ENCODE data around the gene BICDL1. TPM values are rescaled to one million over a fixed set of nuclear protein-coding genes. Genes with fewer than 3 reads are reported as not detected.

BICDL1 gene
- total and polyA plus RNA-seq, 2 donors (not counting 1 experiment from before 2014, with no cell fraction given): not detected

DNA sequence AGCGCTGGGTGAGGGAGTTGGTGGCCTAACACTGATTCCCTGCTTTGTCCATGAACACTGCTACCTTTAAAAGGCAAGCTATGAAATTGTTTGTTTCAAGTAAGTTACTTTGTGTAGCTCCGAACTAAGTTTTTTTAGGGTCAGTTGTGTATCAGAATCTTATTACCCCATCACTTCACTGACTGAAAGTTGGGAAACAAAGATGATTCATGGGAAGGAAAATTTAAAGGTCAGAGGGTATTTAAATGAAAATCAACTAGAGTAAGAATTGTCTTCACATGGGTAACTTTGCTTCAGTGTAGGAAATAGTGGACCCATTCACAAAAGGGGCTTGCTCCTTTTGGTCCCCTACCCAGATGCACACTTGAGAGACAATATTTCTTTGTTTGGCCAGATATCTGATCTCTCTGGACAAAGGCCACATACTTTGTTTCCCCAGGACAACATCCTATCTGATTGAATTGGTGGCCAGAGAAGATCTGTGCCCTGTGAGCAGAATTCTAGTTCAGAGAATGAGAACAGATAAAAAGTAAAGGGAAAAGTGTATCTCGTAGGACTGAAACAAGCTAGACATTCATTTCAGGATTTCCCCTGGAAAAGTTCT is 74.0 kb downstream of the BICDL1 start:
- Histone ChIP-seq H3K79me2 (ENCODE audit: control insufficient read depth, insufficient read depth, low read length) (no peaks in the 10 kb centered on the region), H3K27me3 (ENCODE audit: control insufficient read depth, insufficient read depth, low read length) (peaks cover 33% of the 10 kb centered on the region), H3K36me3 (ENCODE audit: control insufficient read depth, insufficient read depth, low read length) (no peaks in the 10 kb centered on the region), H4K20me1 (ENCODE audit: control insufficient read depth, extremely low read depth, insufficient read depth, low read length) (no peaks in the 10 kb centered on the region), H3K9me3 (ENCODE audit: control insufficient read depth, insufficient read depth, low read depth, low read length) (no peaks in the 10 kb centered on the region), H2AFZ (ENCODE audit: low read length) (no peak overlapping the region), H3K9ac (ENCODE audit: insufficient read depth, low read length) (no peak overlapping the region), H3K4me1 (ENCODE audit: control insufficient read depth, extremely low read depth, insufficient read depth, low read length) (no peaks in the 10 kb centered on the region), H3K27ac (ENCODE audit: insufficient read depth, low read length) (no peak overlapping the region), H3K4me3 (replicated peaks in 1 of 4; ENCODE audit: control extremely low read depth in 1 of 4, insufficient read depth in 1 of 4, low read depth in 3 of 4, low read length in 4 of 4) (no peak overlapping the region), H3K4me2 (ENCODE audit: extremely low read depth, insufficient read depth, low read length) (no peak overlapping the region)
- DNase-seq (ENCODE audit: low read depth in 2 of 2): no peak
- no peak for TF ChIP-seq EZH2 (IDR thresholded peaks at IDR 0.05; ENCODE audit: low read length, missing control alignments)

DNA sequence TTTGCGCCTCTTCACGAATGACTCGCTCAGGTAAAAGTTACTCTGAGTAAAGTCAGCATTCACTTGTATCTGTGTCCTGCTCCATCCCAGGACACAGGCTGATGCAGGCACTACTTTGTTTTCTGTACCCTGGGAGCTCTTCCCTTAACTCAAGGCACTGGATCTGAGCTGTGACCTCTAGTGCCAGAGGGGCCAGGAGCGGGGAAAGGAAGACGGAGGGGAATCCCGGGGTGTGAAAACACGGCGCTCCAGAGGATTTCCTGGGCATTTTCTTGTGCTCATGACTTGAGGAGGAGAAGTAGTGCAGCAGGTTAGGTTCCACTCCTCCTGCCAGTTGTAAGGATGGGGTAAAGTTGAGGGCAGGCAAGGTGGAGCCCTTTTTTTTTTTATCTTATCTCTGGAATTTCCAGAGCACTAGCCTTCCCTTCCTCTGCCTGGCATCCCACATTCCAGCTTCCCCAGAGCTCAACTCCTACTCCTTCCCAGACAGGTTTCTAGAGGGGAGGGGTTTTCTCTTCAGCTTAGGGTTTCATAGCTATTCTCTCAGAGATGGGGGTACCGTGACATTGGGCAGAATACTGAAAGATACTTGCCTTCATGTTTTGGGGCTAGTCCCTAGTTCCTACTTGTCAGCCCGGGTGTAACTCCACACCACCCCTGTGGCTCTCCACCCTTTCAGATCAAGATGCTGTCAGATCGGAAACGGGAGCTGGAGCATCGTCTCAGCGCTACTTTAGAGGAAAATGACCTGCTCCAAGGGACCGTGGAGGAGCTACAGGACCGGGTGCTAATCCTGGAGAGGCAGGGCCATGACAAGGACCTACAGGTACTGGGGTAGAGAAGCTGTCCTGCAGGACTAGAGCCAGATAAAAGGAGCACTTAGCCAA is 75.3 kb downstream of the BICDL1 start:
- Histone ChIP-seq H4K20me1 (ENCODE audit: control insufficient read depth, extremely low read depth, insufficient read depth, low read length) (no peaks in the 10 kb centered on the region), H2AFZ (ENCODE audit: low read length) (no peak overlapping the region), H3K9me3 (ENCODE audit: control insufficient read depth, insufficient read depth, low read depth, low read length) (no peaks in the 10 kb centered on the region), H3K27me3 (ENCODE audit: control insufficient read depth, insufficient read depth, low read length) (peaks cover 33% of the 10 kb centered on the region), H3K4me2 (ENCODE audit: extremely low read depth, insufficient read depth, low read length) (no peak overlapping the region), H3K79me2 (ENCODE audit: control insufficient read depth, insufficient read depth, low read length) (no peaks in the 10 kb centered on the region), H3K9ac (ENCODE audit: insufficient read depth, low read length) (no peak overlapping the region), H3K4me3 (replicated peaks in 1 of 4; ENCODE audit: control extremely low read depth in 1 of 4, insufficient read depth in 1 of 4, low read depth in 3 of 4, low read length in 4 of 4) (no peak overlapping the region), H3K4me1 (ENCODE audit: control insufficient read depth, extremely low read depth, insufficient read depth, low read length) (no peaks in the 10 kb centered on the region), H3K36me3 (ENCODE audit: control insufficient read depth, insufficient read depth, low read length) (no peaks in the 10 kb centered on the region), H3K27ac (ENCODE audit: insufficient read depth, low read length) (no peak overlapping the region)
- no peak for DNase-seq (ENCODE audit: low read depth in 2 of 2)
- TF ChIP-seq, protein P1, sequence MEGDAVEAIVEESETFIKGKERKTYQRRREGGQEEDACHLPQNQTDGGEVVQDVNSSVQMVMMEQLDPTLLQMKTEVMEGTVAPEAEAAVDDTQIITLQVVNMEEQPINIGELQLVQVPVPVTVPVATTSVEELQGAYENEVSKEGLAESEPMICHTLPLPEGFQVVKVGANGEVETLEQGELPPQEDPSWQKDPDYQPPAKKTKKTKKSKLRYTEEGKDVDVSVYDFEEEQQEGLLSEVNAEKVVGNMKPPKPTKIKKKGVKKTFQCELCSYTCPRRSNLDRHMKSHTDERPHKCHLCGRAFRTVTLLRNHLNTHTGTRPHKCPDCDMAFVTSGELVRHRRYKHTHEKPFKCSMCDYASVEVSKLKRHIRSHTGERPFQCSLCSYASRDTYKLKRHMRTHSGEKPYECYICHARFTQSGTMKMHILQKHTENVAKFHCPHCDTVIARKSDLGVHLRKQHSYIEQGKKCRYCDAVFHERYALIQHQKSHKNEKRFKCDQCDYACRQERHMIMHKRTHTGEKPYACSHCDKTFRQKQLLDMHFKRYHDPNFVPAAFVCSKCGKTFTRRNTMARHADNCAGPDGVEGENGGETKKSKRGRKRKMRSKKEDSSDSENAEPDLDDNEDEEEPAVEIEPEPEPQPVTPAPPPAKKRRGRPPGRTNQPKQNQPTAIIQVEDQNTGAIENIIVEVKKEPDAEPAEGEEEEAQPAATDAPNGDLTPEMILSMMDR (conservative IDR thresholded peaks at IDR 0.05 in 1 of 2, IDR thresholded peaks at IDR 0.05 in 1 of 2; ENCODE audit: low read depth in 1 of 2, low read length in 2 of 2): no peak
- TF ChIP-seq EZH2 (IDR thresholded peaks at IDR 0.05; ENCODE audit: low read length, missing control alignments): no peak

DNA sequence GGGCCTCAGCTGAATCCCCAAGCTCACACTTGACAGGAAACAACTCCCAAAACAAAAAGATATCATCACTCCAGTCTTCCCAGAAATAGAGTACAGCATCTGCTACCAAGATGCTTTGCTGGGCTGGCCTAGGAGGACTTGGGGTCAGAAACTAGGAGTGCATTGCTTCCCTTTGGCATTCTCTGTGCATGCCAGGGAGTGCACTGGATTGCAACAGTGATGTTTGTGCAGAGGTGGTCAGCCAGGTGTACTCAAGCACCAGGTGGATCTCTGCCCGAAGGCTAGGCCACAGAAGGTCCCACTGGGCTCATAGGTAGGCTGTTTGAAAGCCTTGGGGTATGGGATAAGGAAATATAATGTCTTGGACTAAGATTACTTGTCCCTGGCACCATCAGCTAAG is 76.4 kb downstream of the BICDL1 start:
- Histone ChIP-seq H3K36me3 (ENCODE audit: control insufficient read depth, insufficient read depth, low read length) (no peaks in the 10 kb centered on the region), H3K9ac (ENCODE audit: insufficient read depth, low read length) (no peak overlapping the region), H3K27ac (ENCODE audit: insufficient read depth, low read length) (no peak overlapping the region), H3K4me1 (ENCODE audit: control insufficient read depth, extremely low read depth, insufficient read depth, low read length) (no peaks in the 10 kb centered on the region), H3K9me3 (ENCODE audit: control insufficient read depth, insufficient read depth, low read depth, low read length) (no peaks in the 10 kb centered on the region), H3K4me3 (replicated peaks in 1 of 4; ENCODE audit: control extremely low read depth in 1 of 4, insufficient read depth in 1 of 4, low read depth in 3 of 4, low read length in 4 of 4) (no peak overlapping the region), H3K4me2 (ENCODE audit: extremely low read depth, insufficient read depth, low read length) (no peak overlapping the region), H4K20me1 (ENCODE audit: control insufficient read depth, extremely low read depth, insufficient read depth, low read length) (no peaks in the 10 kb centered on the region), H3K27me3 (ENCODE audit: control insufficient read depth, insufficient read depth, low read length) (peaks cover 32% of the 10 kb centered on the region), H2AFZ (ENCODE audit: low read length) (no peak overlapping the region), H3K79me2 (ENCODE audit: control insufficient read depth, insufficient read depth, low read length) (no peaks in the 10 kb centered on the region)
- TF ChIP-seq, protein P1 (conservative IDR thresholded peaks at IDR 0.05 in 1 of 2, IDR thresholded peaks at IDR 0.05 in 1 of 2; ENCODE audit: low read depth in 1 of 2, low read length in 2 of 2): no peak
- TF ChIP-seq EZH2 (IDR thresholded peaks at IDR 0.05; ENCODE audit: low read length, missing control alignments): no peak
- DNase-seq (ENCODE audit: low read depth in 2 of 2): no peak
